ENCODE measurements around the gene SIRPA.

DNA sequence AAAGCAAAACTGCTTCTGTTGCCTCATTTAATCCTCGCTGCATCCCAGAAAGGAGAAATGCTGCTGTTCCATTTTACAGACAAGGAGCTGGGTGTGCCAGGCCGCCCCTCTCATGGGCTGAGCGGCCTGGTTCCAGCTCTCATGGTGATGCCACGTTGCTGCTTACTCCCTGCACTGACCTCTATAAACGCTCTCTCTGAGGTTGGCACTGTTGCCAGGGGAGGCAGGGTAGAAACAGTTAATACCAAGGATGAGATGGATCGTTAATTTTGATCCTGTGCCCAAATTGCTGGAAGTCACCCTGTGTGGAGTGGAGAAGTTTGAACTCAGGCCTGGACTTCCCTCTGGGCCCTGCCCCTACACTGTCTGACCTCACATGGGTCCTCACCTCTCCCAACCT is 25.6 kb downstream of the SIRPA start:
- TF ChIP-seq, protein P1, sequence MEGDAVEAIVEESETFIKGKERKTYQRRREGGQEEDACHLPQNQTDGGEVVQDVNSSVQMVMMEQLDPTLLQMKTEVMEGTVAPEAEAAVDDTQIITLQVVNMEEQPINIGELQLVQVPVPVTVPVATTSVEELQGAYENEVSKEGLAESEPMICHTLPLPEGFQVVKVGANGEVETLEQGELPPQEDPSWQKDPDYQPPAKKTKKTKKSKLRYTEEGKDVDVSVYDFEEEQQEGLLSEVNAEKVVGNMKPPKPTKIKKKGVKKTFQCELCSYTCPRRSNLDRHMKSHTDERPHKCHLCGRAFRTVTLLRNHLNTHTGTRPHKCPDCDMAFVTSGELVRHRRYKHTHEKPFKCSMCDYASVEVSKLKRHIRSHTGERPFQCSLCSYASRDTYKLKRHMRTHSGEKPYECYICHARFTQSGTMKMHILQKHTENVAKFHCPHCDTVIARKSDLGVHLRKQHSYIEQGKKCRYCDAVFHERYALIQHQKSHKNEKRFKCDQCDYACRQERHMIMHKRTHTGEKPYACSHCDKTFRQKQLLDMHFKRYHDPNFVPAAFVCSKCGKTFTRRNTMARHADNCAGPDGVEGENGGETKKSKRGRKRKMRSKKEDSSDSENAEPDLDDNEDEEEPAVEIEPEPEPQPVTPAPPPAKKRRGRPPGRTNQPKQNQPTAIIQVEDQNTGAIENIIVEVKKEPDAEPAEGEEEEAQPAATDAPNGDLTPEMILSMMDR (optimal IDR thresholded peaks at IDR 0.05 in 1 of 3, IDR thresholded peaks at IDR 0.05 in 1 of 3, conservative IDR thresholded peaks at IDR 0.05 in 1 of 3; ENCODE audit: extremely low read depth in 1 of 3, insufficient read depth in 2 of 3, low read length in 3 of 3), result no peak
- no peak for TF ChIP-seq EZH2 (IDR thresholded peaks at IDR 0.05; ENCODE audit: low read length)
